HG02623 (cell line): Measurements from ENCODE around the gene AOC1.

ENCODE experiments used
- ATAC-seq: cut with Tn5 transposase; IDR thresholded peaks from one replicate; pipeline ENCODE4 v1.9.1; 2021; ENCODE audit warnings: moderate library complexity; ENCODE audit not compliant: unreplicated experiment

Gene AOC1

GRCh38 chr7:150856303-150857275 lies 4.3 kb downstream of the AOC1 start:
- ATAC-seq, result no peak

GRCh38 chr7:150857276-150858055 lies 5.1 kb downstream of the AOC1 start:
- ATAC-seq, result no peak

- no peak for ATAC-seq
Measured at GRCh38 chr7:150858236-150859197, 6.2 kb downstream of the AOC1 start.

GRCh38 chr7:150860291-150860977 lies 8.1 kb downstream of the AOC1 start:
- no peak for ATAC-seq

GRCh38 chr7:150860978-150861295 lies 8.6 kb downstream of the AOC1 start:
- ATAC-seq, result no peak

DNA sequence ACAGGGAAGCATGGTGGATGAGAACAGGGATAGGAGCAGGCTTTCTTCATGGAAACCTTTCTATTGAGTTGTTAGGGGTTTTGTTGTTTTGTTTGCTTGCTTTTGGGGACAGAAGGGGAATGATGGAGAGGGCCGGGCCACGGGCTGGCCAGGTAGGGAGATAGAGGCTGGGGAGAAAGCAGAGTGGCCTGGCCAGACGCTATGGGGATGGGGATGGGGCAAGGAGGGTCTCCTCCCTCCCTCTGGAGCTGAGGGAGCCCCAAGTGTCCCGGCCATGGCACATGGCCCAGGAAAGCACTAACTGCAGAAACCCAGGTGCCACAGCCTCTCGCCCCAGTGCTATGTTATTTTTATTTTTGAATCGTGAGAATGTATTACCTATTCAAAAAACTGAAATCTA lies 10.0 kb downstream of the AOC1 start:
- ATAC-seq, result no peak

- ATAC-seq, result no peak
Measured at GRCh38 chr7:150863946-150864345, 11.6 kb downstream of the AOC1 start.

GRCh38 chr7:150866932-150867564 lies 14.7 kb downstream of the AOC1 start:
- ATAC-seq, result no peak

DNA sequence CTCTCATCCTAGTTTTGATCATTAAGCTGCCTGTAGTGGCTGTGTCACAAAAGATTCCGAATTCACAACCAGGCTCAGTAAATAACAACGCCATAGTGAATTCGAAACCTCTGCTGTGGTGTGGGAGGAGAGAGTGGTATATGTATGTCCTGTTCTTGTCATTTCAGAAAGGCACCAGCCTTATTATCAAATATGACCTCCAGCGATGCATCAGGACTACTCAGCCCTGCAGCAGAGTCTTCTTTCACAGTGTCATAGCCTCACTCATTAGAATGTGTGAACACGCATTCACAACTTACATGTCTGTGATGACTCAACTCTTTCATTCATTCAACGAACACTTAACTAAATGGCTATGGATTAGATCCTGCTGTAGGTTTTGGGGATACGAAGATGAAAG lies 15.3 kb downstream of the AOC1 start:
- ATAC-seq, result no peak

GRCh38 chr7:150869467-150869866 lies 17.1 kb downstream of the AOC1 start:
- ATAC-seq, result no peak

DNA sequence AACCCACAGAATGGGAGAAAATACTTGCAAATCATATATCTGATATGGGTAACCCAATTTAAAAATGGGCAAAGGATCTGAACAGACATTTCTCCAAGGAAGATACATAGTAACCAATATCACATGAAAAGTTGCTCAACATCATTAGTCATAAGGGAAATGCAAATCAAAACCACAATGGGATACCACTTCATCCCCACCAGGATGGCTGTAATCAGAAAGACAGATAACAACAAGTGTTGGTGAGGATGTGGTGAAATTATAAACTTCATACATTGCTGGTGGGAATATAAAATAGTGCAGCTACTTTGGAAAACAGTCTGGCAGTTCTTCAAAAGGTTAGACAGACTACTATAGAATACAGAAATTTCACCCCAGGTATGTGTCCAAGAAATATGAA lies 19.3 kb downstream of the AOC1 start:
- no peak for ATAC-seq

DNA sequence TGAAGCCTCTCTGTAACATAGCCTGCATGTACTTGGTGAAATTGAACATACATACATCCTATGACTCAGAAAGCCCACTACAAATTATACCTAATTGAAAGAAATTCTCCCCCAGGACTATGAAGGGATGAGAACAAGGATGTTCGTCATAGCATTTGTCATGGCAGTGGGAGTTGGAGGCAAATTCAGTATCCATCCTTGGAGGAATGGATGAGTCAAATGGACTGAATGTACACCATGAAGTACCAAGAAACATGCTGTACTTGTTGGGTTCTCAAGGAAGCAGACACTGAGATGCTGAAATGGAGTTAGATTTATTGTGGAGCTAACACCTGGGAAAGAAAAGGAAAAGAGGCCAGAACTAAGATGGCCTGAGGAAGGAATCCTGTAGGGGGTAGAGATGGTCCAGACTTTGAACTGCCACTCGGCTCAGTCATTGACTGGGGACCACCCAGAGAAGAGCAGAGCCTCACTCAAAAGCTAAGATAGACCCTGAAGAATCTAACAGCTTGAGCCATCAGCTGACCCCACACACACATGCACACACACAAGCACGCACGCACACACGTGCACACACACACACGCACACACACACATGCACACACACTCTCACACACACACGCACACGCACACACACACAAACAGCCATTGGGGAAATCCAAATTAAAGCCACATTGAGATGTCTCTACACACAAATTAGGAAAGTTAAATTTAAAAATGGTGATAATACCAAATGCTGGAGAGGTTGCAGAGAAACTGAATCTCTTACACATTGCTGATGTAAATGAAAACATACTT lies 22.3 kb downstream of the AOC1 start:
- no peak for ATAC-seq

DNA sequence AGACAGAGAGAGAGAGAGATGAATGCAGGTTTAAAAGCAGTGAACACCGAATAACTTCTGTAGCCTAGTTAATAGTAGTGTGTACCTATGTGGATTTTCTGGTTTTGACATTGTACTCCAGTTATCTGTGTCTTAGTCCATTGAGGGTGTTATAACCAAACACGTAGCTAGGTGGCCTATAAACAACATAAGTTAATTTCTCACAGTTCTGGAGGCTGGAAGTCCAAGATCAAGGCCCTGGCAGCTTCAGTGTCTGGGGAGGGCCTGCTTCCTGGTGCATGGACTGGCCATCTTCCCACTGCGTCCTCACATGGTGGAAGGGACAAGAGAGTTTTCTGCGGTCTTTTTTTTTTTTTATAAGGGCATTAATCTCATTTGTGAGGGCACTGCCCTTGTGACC lies 23.5 kb downstream of the AOC1 start:
- ATAC-seq, result no peak

DNA sequence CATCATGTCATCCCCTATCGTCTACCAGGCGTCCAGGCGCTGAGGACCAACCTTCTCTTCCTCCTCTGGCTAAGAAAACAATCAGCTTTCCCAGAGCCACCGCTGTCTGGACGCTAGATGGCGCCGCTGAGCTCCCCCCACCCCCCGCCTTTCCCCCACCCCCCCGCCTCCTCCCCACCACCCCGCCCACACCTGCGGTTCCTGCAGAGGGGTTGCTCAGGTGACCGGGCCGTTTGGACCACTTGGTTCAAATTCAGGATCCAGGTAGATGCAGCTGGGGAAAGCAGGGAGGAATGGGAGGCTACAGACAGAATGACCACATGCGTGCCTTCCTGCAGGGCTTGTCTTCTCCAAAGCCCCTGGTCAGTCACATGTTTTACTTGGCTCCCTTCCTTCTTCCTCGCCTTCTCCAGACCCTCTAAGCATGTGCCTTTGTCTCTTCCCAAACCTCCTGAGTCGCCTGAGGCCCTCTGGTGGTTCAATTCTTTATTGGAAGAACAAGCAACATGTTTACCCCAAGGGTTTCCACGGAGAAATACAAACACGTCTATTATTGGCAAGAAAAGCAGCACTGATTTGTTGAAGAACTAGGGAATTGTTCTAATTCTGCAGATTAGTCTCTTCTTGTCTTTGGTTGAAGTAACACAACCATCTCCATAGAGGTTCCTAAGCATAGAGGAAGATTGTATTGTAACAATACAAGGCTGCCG lies 24.7 kb downstream of the AOC1 start:
- no peak for ATAC-seq

DNA sequence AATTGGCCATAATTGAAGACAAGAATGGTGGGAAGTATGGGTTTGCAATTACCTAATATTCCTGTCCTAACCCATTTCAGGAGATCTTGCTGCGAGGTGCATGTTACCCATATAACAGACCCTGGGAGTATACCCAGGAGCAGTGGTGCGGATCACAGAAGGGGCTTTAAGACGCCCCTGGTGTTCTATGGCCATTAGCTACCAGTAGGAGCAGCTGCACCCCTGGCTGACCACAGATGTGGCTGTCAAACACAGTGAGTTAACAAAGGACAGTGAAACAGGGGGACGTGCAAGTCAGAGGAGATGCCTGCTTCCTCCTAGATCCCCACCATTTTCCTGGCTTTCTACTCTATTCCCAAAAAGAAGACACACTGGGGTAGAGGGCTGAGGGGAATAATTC lies 25.2 kb downstream of the AOC1 start:
- no peak for ATAC-seq

- no peak for ATAC-seq
Measured at GRCh38 chr7:150879345-150879744, 27.0 kb downstream of the AOC1 start.

- no peak for ATAC-seq
Measured at GRCh38 chr7:150881189-150881588, 28.9 kb downstream of the AOC1 start.

DNA sequence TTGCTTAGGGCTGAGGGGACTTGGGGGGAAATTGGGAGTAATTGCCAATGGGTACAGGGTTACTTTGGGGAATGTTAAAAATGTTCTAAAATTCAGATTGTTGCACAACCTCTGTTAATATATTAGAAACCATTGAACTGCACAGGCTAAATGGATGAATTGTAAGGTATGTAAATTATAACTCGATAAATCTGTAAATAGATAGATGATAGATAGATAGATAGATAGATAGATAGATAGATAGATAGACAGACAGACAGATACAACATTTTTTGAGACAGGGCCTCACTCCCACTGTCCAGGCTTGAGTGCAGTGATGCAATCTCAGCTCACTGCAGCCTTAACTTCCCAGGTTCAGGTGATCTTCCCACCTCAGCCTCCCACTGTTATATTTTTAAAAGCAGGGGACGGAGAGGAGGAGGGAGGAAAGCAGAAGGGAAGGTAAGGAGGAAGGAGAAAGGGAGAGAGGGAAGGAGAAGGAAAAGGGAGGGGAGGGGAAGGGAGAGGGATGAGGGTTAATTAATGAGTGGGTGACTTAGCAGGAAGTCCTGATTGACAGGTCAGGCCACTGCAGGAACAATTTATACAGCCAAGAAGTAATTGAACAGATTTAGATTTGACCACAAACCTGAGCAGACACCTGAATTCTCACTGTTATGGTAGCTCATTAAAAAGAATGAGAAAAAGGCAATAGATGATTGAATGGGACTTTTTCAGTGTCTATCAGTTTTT lies 38.7 kb downstream of the AOC1 start:
- no peak for ATAC-seq
